Measurements from ENCODE around the gene MAP2K5. TPM values are rescaled to one million over a fixed set of nuclear protein-coding genes. Genes with fewer than 3 reads are reported as not detected.

Gene MAP2K5
- total RNA-seq, 1 experiment from 2014 or later = 15.0 TPM

- no peaks in the 10 kb centered on the region for H3K9me3 ChIP-seq (ENCODE audit: control insufficient read depth, low read depth, low read length)
- H3K14ac ChIP-seq (ENCODE audit: insufficient read depth, low read length) = no peak overlapping the region
- no peak overlapping the region for H2AK5ac ChIP-seq (ENCODE audit: insufficient read length, low read length)
- H3K23ac ChIP-seq (ENCODE audit: insufficient read length, low read depth, low read length) = no peak overlapping the region
- no peaks in the 10 kb centered on the region for H3K79me1 ChIP-seq (ENCODE audit: insufficient read depth, low read depth, low read length, poor library complexity, severe bottlenecking)
- peaks cover 35% of the 10 kb centered on the region; the same call in 1 of the 2 replicates for H3K27me3 ChIP-seq (ENCODE audit: insufficient read depth, low read length)
- H3K4ac ChIP-seq (ENCODE audit: low read depth, low read length) = no peak overlapping the region
- H4K8ac ChIP-seq (replicated peaks; ENCODE audit: insufficient read length, low read depth, low read length) = no peak overlapping the region
- H2BK12ac ChIP-seq (ENCODE audit: insufficient read length, low read depth, low read length) = no peak overlapping the region
- no peak overlapping the region for H2BK5ac ChIP-seq (ENCODE audit: insufficient read length, low read length)
- peaks cover 67% of the 10 kb centered on the region for H3K27me3 Mint-ChIP-seq (ENCODE audit: low read depth)
- no CpG with 5 or more reads among the region's 12 CpGs for WGBS (ENCODE audit: extremely low coverage, insufficient read length, low lambda C conversion rate)
- peak overlapping the region; percentile 90 for H3K4me2 ChIP-seq (ENCODE audit: insufficient read depth, insufficient read length, low read length)
- peaks cover 54 to 56% of the 10 kb centered on the region in 2 experiments for H3K4me1 Mint-ChIP-seq
- peak overlapping the region; percentile 94 to 96 for H3K4me3 Mint-ChIP-seq
- no peak overlapping the region for H2BK15ac ChIP-seq (ENCODE audit: low read depth, low read length)
- H3K36me3 Mint-ChIP-seq (ENCODE audit: insufficient read depth in 1 of 3, low read depth in 3 of 3) = no peaks in the 10 kb centered on the region
- peak overlapping the region in 2 of 3 experiments; percentile 94 to 99; a peak in 4 of 7 replicates for H3K27ac Mint-ChIP-seq
- peaks cover 4% of the 10 kb centered on the region in 2 experiments; a peak in 4 of 5 replicates for H3K9me3 Mint-ChIP-seq
- H3T11ph ChIP-seq (ENCODE audit: low read length) = no peak overlapping the region
- no peak overlapping the region for H3K27ac ChIP-seq (ENCODE audit: insufficient read length, low read depth, low read length)
- no peaks in the 10 kb centered on the region; the same call in 1 of the 2 replicates for H3K4me1 ChIP-seq (ENCODE audit: insufficient read depth, low read length)
- DNase-seq = no peak
- no peak overlapping the region for H4K5ac ChIP-seq (ENCODE audit: insufficient read length, low read depth, low read length)
- no peak overlapping the region for H3K18ac ChIP-seq (ENCODE audit: insufficient read length, low read depth, low read length)
- H2AFZ ChIP-seq (ENCODE audit: low read length) = no peak overlapping the region
- H2BK20ac ChIP-seq (ENCODE audit: low read depth, low read length, poor library complexity, severe bottlenecking) = no peak overlapping the region
- H3K56ac ChIP-seq (ENCODE audit: insufficient read length, low read depth, low read length) = no peak overlapping the region
- no peak overlapping the region for H2BK120ac ChIP-seq (ENCODE audit: low read depth, low read length, poor library complexity, severe bottlenecking)
- H4K91ac ChIP-seq (ENCODE audit: insufficient read length, low read depth, low read length) = no peak overlapping the region
- H3K9ac ChIP-seq (ENCODE audit: extremely low read depth, insufficient read length, low read length) = no peak overlapping the region
- no peaks in the 10 kb centered on the region for H4K20me1 ChIP-seq (ENCODE audit: control insufficient read depth, insufficient read depth, insufficient read length)
- peaks cover 16% of the 10 kb centered on the region for H3K23me2 ChIP-seq (ENCODE audit: insufficient read length, low read depth, low read length, poor library complexity, severe bottlenecking)
- TF ChIP-seq, protein P1, sequence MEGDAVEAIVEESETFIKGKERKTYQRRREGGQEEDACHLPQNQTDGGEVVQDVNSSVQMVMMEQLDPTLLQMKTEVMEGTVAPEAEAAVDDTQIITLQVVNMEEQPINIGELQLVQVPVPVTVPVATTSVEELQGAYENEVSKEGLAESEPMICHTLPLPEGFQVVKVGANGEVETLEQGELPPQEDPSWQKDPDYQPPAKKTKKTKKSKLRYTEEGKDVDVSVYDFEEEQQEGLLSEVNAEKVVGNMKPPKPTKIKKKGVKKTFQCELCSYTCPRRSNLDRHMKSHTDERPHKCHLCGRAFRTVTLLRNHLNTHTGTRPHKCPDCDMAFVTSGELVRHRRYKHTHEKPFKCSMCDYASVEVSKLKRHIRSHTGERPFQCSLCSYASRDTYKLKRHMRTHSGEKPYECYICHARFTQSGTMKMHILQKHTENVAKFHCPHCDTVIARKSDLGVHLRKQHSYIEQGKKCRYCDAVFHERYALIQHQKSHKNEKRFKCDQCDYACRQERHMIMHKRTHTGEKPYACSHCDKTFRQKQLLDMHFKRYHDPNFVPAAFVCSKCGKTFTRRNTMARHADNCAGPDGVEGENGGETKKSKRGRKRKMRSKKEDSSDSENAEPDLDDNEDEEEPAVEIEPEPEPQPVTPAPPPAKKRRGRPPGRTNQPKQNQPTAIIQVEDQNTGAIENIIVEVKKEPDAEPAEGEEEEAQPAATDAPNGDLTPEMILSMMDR (conservative IDR thresholded peaks at IDR 0.05) = no peak
- no peaks in the 10 kb centered on the region for H3K79me2 ChIP-seq (ENCODE audit: insufficient read depth, low read length)
Measured at GRCh38 chr15:67839499-67839928, 297.0 kb downstream of the MAP2K5 start.
